Measurements from ENCODE around the gene CDCA5.
A peak's percentile ranks its signal among the peaks of the same experiment; 100 is the strongest.

Gene CDCA5

GRCh38 chr11:65117206-65118096 lies 33.6 kb upstream of the CDCA5 start, which contains the start of gene ZNHIT2:
TSS of gene ZNHIT2 (minus strand) at chr11:65117701. CDS start at chr11:65117653, 48 bp downstream.
- Histone ChIP-seq H4K20me1 (ENCODE audit: insufficient read depth, low read length) (no peaks in the 10 kb centered on the region), H2AFZ (ENCODE audit: low read length) (no peak within 1 kb of the TSS), H3K4me3 (ENCODE audit: low read depth, low read length, poor library complexity, severe bottlenecking) (peak within 1 kb of the TSS; percentile 70), H3K27ac (ENCODE audit: low read depth, low read length, poor library complexity, severe bottlenecking) (peak within 1 kb of the TSS; percentile 85), H3K4me1 (ENCODE audit: insufficient read depth, low read length, severe bottlenecking) (peaks cover 61% of the 10 kb centered on the region), H3K36me3 (ENCODE audit: insufficient read depth, low read length) (peaks cover 70% of the 10 kb centered on the region), H3K9ac (ENCODE audit: low read length) (peak within 1 kb of the TSS; percentile 92), H3K27me3 (ENCODE audit: insufficient read depth, low read length) (no peaks in the 10 kb centered on the region), H3F3A (ENCODE audit: insufficient read depth, low read length) (0 out of 2 replicates have a peak, but pooled peaks cover 5% of the 10 kb centered on the region), H3K9me2 (ENCODE audit: low read depth, low read length) (no peaks in the 10 kb centered on the region), H3K4me2 (ENCODE audit: low read length) (peak within 1 kb of the TSS; percentile 80), H3K79me2 (ENCODE audit: insufficient read depth, low read length) (peaks cover 13% of the 10 kb centered on the region; the same call in 1 of the 2 replicates), H3K9me3 (ENCODE audit: low read length) (no peaks in the 10 kb centered on the region)
- no peak for TF ChIP-seq EZH2 (IDR thresholded peaks at IDR 0.05; ENCODE audit: borderline replicate concordance, low read length)
- TF ChIP-seq, protein P1, sequence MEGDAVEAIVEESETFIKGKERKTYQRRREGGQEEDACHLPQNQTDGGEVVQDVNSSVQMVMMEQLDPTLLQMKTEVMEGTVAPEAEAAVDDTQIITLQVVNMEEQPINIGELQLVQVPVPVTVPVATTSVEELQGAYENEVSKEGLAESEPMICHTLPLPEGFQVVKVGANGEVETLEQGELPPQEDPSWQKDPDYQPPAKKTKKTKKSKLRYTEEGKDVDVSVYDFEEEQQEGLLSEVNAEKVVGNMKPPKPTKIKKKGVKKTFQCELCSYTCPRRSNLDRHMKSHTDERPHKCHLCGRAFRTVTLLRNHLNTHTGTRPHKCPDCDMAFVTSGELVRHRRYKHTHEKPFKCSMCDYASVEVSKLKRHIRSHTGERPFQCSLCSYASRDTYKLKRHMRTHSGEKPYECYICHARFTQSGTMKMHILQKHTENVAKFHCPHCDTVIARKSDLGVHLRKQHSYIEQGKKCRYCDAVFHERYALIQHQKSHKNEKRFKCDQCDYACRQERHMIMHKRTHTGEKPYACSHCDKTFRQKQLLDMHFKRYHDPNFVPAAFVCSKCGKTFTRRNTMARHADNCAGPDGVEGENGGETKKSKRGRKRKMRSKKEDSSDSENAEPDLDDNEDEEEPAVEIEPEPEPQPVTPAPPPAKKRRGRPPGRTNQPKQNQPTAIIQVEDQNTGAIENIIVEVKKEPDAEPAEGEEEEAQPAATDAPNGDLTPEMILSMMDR (IDR thresholded peaks at IDR 0.05; ENCODE audit: low read length) = peak; percentile 87

DNA sequence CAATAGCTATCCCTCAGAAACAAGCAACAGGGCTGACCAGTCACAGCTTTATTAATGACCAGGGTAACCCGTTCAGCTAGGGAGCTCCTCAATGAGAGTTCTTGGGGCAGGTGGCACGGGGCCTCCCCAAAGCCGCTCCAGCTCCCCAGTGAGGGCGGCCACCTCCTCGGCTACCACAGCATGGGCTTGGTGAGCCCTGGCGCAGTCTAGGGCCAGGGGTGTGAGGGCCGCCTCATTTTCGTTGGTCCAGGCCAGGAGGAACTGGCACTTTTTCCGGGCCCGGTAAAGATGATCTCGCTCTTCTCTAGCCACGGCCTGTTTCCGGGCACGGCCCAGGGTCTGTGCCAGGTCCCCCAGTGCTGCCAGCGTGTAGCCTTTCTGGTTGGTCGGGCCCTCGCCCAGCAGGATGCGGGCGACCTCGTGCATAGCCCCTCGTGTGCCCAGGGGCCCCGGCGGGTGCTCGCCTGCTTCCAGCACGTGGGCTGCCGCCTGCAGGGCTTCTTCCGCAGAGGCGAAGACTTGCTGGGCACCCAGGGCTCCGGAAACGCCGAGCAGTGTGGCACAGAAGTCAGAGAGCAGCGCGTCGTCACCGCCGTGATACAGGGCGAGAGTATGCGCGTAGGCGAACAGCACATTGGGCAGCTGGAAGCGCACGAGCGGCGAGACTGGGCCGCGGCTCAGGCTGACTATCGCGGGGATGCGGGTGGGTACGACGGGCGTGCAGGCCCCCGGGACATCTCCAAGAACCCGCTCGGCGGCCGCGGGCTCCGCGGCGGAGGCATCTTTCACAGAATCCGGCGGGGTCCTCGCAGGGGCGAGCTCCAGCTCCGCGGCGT lies 32.7 kb upstream of the CDCA5 start:
- TF ChIP-seq, protein P1 (IDR thresholded peaks at IDR 0.05; ENCODE audit: low read length) = no peak
- no peak for TF ChIP-seq EZH2 (IDR thresholded peaks at IDR 0.05; ENCODE audit: borderline replicate concordance, low read length)
- H3K9ac ChIP-seq (ENCODE audit: low read length) = peak overlapping the region; percentile 92
- 0 out of 2 replicates have a peak, but pooled peaks cover 5% of the 10 kb centered on the region for H3F3A ChIP-seq (ENCODE audit: insufficient read depth, low read length)
- H3K9me3 ChIP-seq (ENCODE audit: low read length) = no peaks in the 10 kb centered on the region
- H3K4me3 ChIP-seq (ENCODE audit: low read depth, low read length, poor library complexity, severe bottlenecking) = peak overlapping the region; percentile 70
- H3K36me3 ChIP-seq (ENCODE audit: insufficient read depth, low read length) = peaks cover 67% of the 10 kb centered on the region
- H2AFZ ChIP-seq (ENCODE audit: low read length) = no peak overlapping the region
- no peaks in the 10 kb centered on the region for H4K20me1 ChIP-seq (ENCODE audit: insufficient read depth, low read length)
- peaks cover 61% of the 10 kb centered on the region for H3K4me1 ChIP-seq (ENCODE audit: insufficient read depth, low read length, severe bottlenecking)
- H3K9me2 ChIP-seq (ENCODE audit: low read depth, low read length) = no peaks in the 10 kb centered on the region
- H3K79me2 ChIP-seq (ENCODE audit: insufficient read depth, low read length) = peaks cover 11% of the 10 kb centered on the region; the same call in 1 of the 2 replicates
- no peaks in the 10 kb centered on the region for H3K27me3 ChIP-seq (ENCODE audit: insufficient read depth, low read length)
- H3K27ac ChIP-seq (ENCODE audit: low read depth, low read length, poor library complexity, severe bottlenecking) = peak overlapping the region; percentile 85
- peak overlapping the region; percentile 80 for H3K4me2 ChIP-seq (ENCODE audit: low read length)

- Histone ChIP-seq H3K4me1 (ENCODE audit: insufficient read depth, low read length, severe bottlenecking) (peaks cover 63% of the 10 kb centered on the region), H4K20me1 (ENCODE audit: insufficient read depth, low read length) (no peaks in the 10 kb centered on the region), H3K4me2 (ENCODE audit: low read length) (peak overlapping the region; percentile 80; the same call in 1 of the 2 replicates), H3K36me3 (ENCODE audit: insufficient read depth, low read length) (peaks cover 57% of the 10 kb centered on the region), H3K27me3 (ENCODE audit: insufficient read depth, low read length) (no peaks in the 10 kb centered on the region), H3K9me3 (ENCODE audit: low read length) (no peaks in the 10 kb centered on the region), H2AFZ (ENCODE audit: low read length) (no peak overlapping the region), H3K4me3 (ENCODE audit: low read depth, low read length, poor library complexity, severe bottlenecking) (peak overlapping the region; percentile 70), H3K27ac (ENCODE audit: low read depth, low read length, poor library complexity, severe bottlenecking) (no peak overlapping the region), H3K79me2 (ENCODE audit: insufficient read depth, low read length) (0 out of 2 replicates have a peak, but pooled peaks cover under 1% of the 10 kb centered on the region), H3K9me2 (ENCODE audit: low read depth, low read length) (no peaks in the 10 kb centered on the region), H3K9ac (ENCODE audit: low read length) (no peak overlapping the region; the same call in 1 of the 2 replicates), H3F3A (ENCODE audit: insufficient read depth, low read length) (0 out of 2 replicates have a peak, but pooled peaks cover 5% of the 10 kb centered on the region)
- TF ChIP-seq, protein P1 (IDR thresholded peaks at IDR 0.05; ENCODE audit: low read length) = no peak
- TF ChIP-seq EZH2 (IDR thresholded peaks at IDR 0.05; ENCODE audit: borderline replicate concordance, low read length) = no peak
These were observed 31.7 kb upstream of the CDCA5 start for GRCh38 chr11:65115361-65116082.

All from OCI-LY1 (cell line).